ENCODE measurements around the gene UBTD1.

Gene UBTD1

DNA sequence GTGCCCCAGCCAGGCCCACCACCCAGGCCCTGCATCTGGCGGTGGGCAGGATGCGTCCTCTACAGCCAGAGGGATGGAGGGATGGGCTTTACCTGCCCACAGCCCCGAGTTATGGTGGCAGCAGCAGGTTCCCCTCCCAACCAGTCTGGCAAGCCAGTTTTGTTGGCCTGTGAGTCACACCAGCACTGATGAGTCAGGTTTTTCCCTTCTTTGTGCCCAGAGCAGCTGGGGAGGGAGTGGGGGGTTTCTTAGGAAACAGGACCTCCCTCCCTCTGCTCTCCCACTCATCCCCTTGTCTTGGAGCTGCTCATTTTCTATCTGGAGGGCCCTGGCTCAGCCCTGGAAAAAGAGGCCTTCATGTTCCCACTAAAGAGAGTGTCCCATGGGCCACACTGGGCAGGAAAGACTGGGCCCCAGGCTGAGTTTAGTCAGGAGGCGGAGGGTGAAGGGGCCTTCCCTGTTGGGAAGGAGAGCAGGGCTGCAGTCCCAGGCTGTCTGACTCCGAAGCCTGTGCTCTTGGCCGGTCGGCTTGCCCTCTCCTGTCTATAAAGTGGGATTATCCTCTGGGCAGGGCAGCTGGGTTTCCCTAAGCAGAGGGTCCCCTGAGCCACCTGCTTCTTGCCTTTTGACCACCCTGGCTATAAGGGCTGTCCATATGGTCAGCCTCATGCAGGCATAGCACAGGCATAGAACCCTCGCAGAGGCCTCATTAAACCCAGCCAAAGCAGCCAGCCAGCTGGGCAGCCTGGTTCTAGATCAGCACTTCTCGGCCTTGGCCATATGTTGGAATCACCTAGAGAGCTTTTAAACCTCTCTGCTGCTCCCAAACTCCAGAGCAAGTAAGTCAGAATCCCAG is 43.7 kb downstream of the UBTD1 start:
- Histone ChIP-seq H3K4me1 (peaks cover 23 to 80% (median 43%) of the 10 kb centered on the region in 10 experiments), H3K9ac (peak overlapping the region; percentile 1 to 66 (median 42); a peak in 18 of 22 replicates), H3K9me3 (replicated peaks in 1 of 11) (no peaks in the 10 kb centered on the region), H3K27me3 (no peaks in the 10 kb centered on the region), H3K27ac (peak overlapping the region; percentile 41 to 84 (median 71)), H4K20me1 (peaks cover 0 to 11% (median 0%) of the 10 kb centered on the region in 11 experiments; a peak in 4 of 22 replicates), H3K36me3 (no peaks in the 10 kb centered on the region), H3K4me2 (peak overlapping the region; percentile 41 to 95 (median 92)), H3K4me3 (peak overlapping the region in 3 of 10 experiments; percentile 0 to 25 (median 16); a peak in 4 of 20 replicates)
- TF ChIP-seq Cebpa-rat (IDR thresholded peaks at IDR 0.05), result no peak

DNA sequence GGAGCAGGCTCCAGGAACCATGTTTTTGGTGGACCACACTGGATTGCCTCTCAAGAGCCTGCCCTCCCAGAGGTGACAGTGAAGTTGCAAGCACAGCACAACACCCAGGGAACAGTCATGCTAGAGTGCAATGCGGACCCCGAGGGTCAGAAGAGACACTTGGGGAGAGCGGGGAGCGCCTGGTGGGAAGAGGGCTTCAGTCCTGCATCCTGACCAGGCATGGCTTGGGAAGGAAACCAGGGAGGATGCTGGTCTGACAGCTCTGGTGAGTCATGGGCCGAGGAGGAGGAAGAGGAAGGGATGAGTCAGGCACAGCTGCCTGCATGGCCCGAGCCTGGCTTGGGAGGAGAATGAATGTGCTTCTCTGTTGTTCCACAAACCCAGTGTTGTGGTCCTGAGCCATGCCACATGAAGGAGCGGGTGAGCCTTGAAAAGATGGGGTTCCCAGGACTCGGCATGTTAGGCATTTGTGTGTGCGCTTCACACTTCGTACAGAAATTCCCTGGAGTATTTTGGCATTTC is 44.4 kb downstream of the UBTD1 start:
- H3K4me3 ChIP-seq, result peak overlapping the region in 3 of 10 experiments; percentile 0 to 33 (median 25); a peak in 4 of 20 replicates
- H3K4me1 ChIP-seq, result peaks cover 23 to 87% (median 43%) of the 10 kb centered on the region in 10 experiments
- H3K36me3 ChIP-seq, result no peaks in the 10 kb centered on the region
- no peak for TF ChIP-seq Cebpa-rat (IDR thresholded peaks at IDR 0.05)
- no peaks in the 10 kb centered on the region for H3K27me3 ChIP-seq
- peak overlapping the region in 9 of 11 experiments; percentile 5 to 66 (median 49); a peak in 15 of 22 replicates for H3K9ac ChIP-seq
- H4K20me1 ChIP-seq, result peaks cover 0 to 10% (median 0%) of the 10 kb centered on the region in 11 experiments; a peak in 4 of 22 replicates
- H3K4me2 ChIP-seq, result peak overlapping the region; percentile 41 to 95 (median 92)
- peak overlapping the region; percentile 41 to 84 (median 71); a peak in 21 of 22 replicates for H3K27ac ChIP-seq
- H3K9me3 ChIP-seq (replicated peaks in 1 of 11), result no peaks in the 10 kb centered on the region

DNA sequence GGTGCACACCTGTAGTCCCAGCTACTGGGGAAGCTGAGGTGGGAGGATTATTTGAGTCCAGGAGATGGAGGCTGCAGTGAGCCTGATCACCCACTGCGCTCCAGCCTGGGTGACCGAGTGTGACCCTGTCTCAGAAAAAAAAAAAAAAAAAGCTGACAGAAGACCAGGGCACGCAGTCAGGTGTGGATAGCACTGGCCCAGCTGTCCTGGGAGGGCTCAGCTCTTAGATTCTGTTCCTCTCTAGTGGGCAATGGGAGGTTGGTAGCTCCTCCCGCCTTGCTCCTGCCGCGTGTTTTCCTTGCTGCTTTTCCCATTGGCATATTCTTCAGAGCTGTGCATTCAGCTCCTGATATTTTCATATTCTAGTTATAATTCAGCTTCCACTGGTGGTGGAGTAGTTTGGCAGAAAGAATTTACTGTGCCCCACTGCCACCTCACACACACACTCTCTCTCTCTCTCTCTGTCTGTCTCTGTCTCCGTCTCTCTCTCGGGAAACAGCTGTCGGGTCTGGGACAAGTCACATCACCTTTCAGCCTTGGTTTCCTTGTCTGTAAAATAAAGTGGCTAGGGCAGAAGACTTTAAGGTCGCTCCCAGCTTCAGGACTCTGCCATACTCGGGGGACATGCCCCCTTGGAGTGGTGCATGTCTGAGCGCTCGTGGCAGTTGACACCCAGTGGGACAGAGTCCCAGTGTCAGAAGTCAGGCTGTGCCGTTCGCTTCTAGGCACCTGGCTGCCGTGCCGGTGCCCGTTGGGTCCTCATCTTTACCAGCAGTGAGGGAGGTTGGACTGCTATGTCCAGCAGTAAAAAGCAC is 47.9 kb downstream of the UBTD1 start:
- H3K27me3 ChIP-seq, result no peaks in the 10 kb centered on the region
- H3K4me1 ChIP-seq, result peaks cover 23 to 86% (median 45%) of the 10 kb centered on the region in 10 experiments
- H3K4me2 ChIP-seq, result peak overlapping the region in 4 of 11 experiments; percentile 16 to 74 (median 62); a peak in 8 of 22 replicates
- peaks cover 0 to 10% (median 0%) of the 10 kb centered on the region in 11 experiments; a peak in 4 of 22 replicates for H4K20me1 ChIP-seq
- no peak overlapping the region for H3K27ac ChIP-seq
- H3K4me3 ChIP-seq, result no peak overlapping the region
- H3K9ac ChIP-seq, result no peak overlapping the region; a peak in 1 of 22 replicates
- no peak for TF ChIP-seq Cebpa-rat (IDR thresholded peaks at IDR 0.05)
- H3K36me3 ChIP-seq, result no peaks in the 10 kb centered on the region
- H3K9me3 ChIP-seq (replicated peaks in 1 of 11), result no peaks in the 10 kb centered on the region

DNA sequence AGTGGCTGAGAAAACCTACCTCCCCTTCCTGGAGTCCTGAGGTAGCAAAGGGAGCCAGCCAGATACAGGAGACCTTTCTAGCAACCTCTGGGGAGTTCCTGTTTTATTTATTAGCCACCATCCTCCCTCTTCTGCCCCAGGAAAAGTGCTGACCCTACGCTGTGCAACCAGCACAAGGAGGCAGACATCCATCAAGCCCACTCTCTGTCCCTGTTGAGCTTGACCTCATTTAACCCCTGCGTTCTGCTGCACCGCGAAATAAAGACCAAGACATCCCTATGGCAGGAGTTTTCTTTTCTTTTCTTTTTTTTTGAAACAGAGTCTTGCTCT is 48.5 kb downstream of the UBTD1 start:
- Histone ChIP-seq H3K27me3 (no peaks in the 10 kb centered on the region), H3K9ac (no peak overlapping the region), H3K36me3 (no peaks in the 10 kb centered on the region), H3K9me3 (replicated peaks in 1 of 11) (no peaks in the 10 kb centered on the region), H4K20me1 (peaks cover 0 to 7% (median 0%) of the 10 kb centered on the region in 11 experiments; a peak in 4 of 22 replicates), H3K4me2 (peak overlapping the region in 4 of 11 experiments; percentile 16 to 74 (median 62); a peak in 8 of 22 replicates), H3K4me1 (peaks cover 17 to 81% (median 39%) of the 10 kb centered on the region in 10 experiments), H3K4me3 (no peak overlapping the region), H3K27ac (no peak overlapping the region)
- no peak for TF ChIP-seq Cebpa-rat (IDR thresholded peaks at IDR 0.05)

DNA sequence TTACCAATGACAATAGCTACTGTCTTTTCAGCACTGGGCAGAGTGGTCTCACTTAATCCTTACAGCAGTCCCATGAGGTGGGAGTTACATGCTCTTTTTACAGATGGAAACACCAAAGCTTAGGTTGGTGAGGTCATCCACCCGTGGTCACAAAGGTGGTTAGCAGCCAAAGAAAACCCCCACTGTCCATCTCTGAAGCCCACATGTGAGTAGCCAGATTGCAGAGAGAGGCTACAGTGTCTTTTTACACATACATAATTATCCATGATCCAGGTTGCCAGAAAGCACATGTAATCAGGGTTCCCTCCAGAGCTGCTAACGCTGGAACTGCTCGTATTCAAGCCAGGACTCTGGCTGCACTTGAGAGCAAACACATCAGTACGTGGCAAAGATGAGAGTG is 49.2 kb downstream of the UBTD1 start:
- Histone ChIP-seq H3K9me3 (replicated peaks in 1 of 11) (no peaks in the 10 kb centered on the region), H3K4me1 (peaks cover 10 to 73% (median 32%) of the 10 kb centered on the region in 10 experiments), H3K9ac (no peak overlapping the region), H3K4me2 (peak overlapping the region in 2 of 11 experiments; percentile 63 to 74; a peak in 5 of 22 replicates), H4K20me1 (no peaks in the 10 kb centered on the region; a peak in 2 of 22 replicates), H3K4me3 (no peak overlapping the region), H3K27me3 (no peaks in the 10 kb centered on the region), H3K27ac (no peak overlapping the region; a peak in 1 of 22 replicates), H3K36me3 (no peaks in the 10 kb centered on the region)
- no peak for TF ChIP-seq Cebpa-rat (IDR thresholded peaks at IDR 0.05)

DNA sequence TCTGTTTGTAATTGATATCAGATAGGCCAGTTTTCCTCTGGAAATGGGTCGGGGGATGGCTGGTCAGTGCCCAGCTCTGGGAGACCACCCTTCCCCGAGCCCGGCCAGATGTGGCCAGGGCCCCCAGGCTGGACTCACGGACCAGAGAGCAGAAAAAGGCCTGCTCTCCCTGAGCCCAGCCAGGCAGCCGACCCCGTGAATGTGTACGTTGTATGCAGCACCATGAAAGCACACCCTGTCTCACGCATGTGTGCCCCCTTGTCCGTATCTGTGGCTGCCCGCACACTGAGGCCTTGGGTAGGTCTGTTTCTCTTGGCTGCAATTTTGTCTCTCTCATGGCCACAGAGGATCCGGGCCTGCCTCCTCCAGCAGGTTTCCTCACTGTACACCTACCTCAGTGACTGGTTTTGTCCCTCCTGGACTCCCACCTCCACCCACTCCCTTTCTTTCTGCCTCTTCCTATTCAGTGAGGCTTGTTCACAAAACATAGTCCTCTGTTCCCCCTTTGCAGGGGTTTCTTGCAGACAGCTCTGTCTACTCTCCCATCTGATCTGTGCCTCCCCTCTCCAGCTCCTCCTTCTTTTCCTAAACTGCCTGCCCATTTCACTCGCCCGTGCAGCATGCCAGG is 50.2 kb downstream of the UBTD1 start:
- H3K9me3 ChIP-seq (replicated peaks in 1 of 11), result no peaks in the 10 kb centered on the region
- peak overlapping the region in 6 of 11 experiments; percentile 18 to 44 (median 32); a peak in 8 of 22 replicates for H3K4me2 ChIP-seq
- peak overlapping the region in 2 of 11 experiments; percentile 41 to 45; a peak in 2 of 22 replicates for H3K9ac ChIP-seq
- TF ChIP-seq Cebpa-rat (IDR thresholded peaks at IDR 0.05), result no peak
- no peaks in the 10 kb centered on the region; a peak in 2 of 22 replicates for H4K20me1 ChIP-seq
- peak overlapping the region in 1 of 11 experiments; percentile 38; a peak in 2 of 22 replicates for H3K27ac ChIP-seq
- peaks cover 0 to 63% (median 22%) of the 10 kb centered on the region in 10 experiments; a peak in 18 of 20 replicates for H3K4me1 ChIP-seq
- no peak overlapping the region for H3K4me3 ChIP-seq
- no peaks in the 10 kb centered on the region for H3K36me3 ChIP-seq
- H3K27me3 ChIP-seq, result no peaks in the 10 kb centered on the region

DNA sequence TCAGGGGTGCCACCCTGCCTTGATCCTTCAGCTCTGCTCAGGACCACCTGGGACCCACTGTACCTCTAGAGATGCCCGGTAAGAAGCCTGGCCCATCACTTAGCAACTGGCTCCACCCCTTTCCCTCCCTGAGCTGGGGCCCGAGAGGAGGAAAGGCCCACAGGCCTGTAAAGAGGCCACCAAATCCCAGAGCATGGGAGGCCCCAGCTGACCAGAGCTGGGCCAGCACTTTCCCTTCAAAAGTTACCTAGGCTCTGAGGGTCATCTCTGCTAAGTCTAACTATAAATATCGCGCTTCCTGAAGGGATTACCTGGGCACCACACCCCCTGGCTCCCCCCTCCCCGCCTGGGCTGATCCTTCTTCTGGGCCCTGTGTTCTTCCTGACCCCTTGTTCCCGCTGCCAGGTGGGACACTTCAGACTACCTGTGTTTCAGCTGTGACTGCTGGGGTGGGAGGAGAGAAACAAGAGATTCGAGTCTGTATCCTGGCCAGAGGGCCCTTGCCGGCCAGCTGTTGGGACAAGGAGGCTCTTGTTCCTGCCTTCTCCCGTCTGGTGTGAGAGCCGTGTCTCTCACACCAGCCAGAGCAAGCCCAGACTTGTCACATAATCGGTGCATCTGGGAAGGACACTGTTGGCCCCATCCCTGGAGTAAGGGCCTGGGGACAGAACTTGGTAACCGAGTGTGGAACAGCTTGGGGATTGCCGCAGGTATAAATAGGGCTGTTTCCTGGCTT is 51.0 kb downstream of the UBTD1 start:
- H3K27me3 ChIP-seq, result no peaks in the 10 kb centered on the region
- H3K9me3 ChIP-seq (replicated peaks in 1 of 11), result peaks cover 0 to 6% (median 4%) of the 10 kb centered on the region in 11 experiments; a peak in 18 of 22 replicates
- no peak for TF ChIP-seq Cebpa-rat (IDR thresholded peaks at IDR 0.05)
- no peak overlapping the region for H3K4me3 ChIP-seq
- 0 out of 22 replicates have a peak overlapping the region, but pooled peaks of 3 of the 11 experiments have one; percentile 3 to 33 (median 14) for H3K4me2 ChIP-seq
- H3K4me1 ChIP-seq, result peaks cover 0 to 55% (median 18%) of the 10 kb centered on the region in 10 experiments; a peak in 15 of 20 replicates
- no peaks in the 10 kb centered on the region; a peak in 2 of 22 replicates for H4K20me1 ChIP-seq
- peak overlapping the region in 2 of 11 experiments; percentile 8 to 38; a peak in 2 of 22 replicates for H3K27ac ChIP-seq
- H3K9ac ChIP-seq, result peak overlapping the region in 5 of 11 experiments; percentile 9 to 45 (median 32); a peak in 2 of 22 replicates
- peaks cover 0 to 5% (median 0%) of the 10 kb centered on the region in 11 experiments; a peak in 2 of 22 replicates for H3K36me3 ChIP-seq
